ENCODE measurements around the gene CTNNA2. TPM values are rescaled to one million over a fixed set of nuclear protein-coding genes. Genes with fewer than 3 reads are reported as not detected.

Gene CTNNA2
- total RNA-seq, 6 donors from 2014 or later = not detected

GRCh38 chr2:79580175-79580574 is 67.3 kb downstream of the CTNNA2 start:
- no peaks in the 10 kb centered on the region for H3K9me3 ChIP-seq
- no peak for TF ChIP-seq POLR2A (IDR thresholded peaks at IDR 0.05)
- TF ChIP-seq CTCF (IDR thresholded peaks at IDR 0.05) = peak in 2 of 6 experiments; percentile 3 to 18
- H3K36me3 ChIP-seq = no peaks in the 10 kb centered on the region
- ATAC-seq (ENCODE audit: low FRiP score in 2 of 2) = no peak
- peak in 1 of 2 donors; percentile 49 for DNase-seq
- H3K4me1 ChIP-seq = no peaks in the 10 kb centered on the region
- H3K27me3 ChIP-seq = no peaks in the 10 kb centered on the region
- H3K4me3 ChIP-seq = no peak overlapping the region
- H3K27ac ChIP-seq = no peak overlapping the region
- WGBS, 2 donors = 60 to 83% methylated on average over 6 of the region's 6 CpGs

- Histone ChIP-seq H3K4me3 (no peak overlapping the region), H3K27me3 (no peaks in the 10 kb centered on the region), H3K9me3 (no peaks in the 10 kb centered on the region), H3K4me1 (no peaks in the 10 kb centered on the region), H3K27ac (no peak overlapping the region), H3K36me3 (no peaks in the 10 kb centered on the region)
- DNase-seq (no peak), ATAC-seq (ENCODE audit: low FRiP score in 2 of 2) (no peak)
- TF ChIP-seq CTCF (IDR thresholded peaks at IDR 0.05) (no peak), POLR2A (IDR thresholded peaks at IDR 0.05) (no peak), POLR2AphosphoS5 (IDR thresholded peaks at IDR 0.05) (no peak), EP300 (IDR thresholded peaks at IDR 0.05) (no peak)
- WGBS, 2 donors = 49 to 62% methylated on average over 11 of the region's 11 CpGs
These were observed 73.0 kb downstream of the CTNNA2 start for GRCh38 chr2:79585701-79586433.

- no peak for ATAC-seq (ENCODE audit: low FRiP score in 2 of 2)
- no peak for DNase-seq
- no peak for TF ChIP-seq POLR2AphosphoS5 (IDR thresholded peaks at IDR 0.05)
- no peak for TF ChIP-seq EP300 (IDR thresholded peaks at IDR 0.05)
- TF ChIP-seq CTCF (IDR thresholded peaks at IDR 0.05) = no peak
- TF ChIP-seq POLR2A (IDR thresholded peaks at IDR 0.05) = no peak
- Histone ChIP-seq H3K27me3 (no peaks in the 10 kb centered on the region), H3K27ac (no peak overlapping the region), H3K4me3 (no peak overlapping the region), H3K36me3 (no peaks in the 10 kb centered on the region), H3K9me3 (no peaks in the 10 kb centered on the region), H3K4me1 (no peaks in the 10 kb centered on the region)
- 56 to 64% methylated on average over 1 of the region's 1 CpG for WGBS, 2 donors
These were observed 78.4 kb downstream of the CTNNA2 start for GRCh38 chr2:79591281-79591680.

GRCh38 chr2:79593237-79593867 is 80.5 kb downstream of the CTNNA2 start:
- Histone ChIP-seq H3K27ac (no peak overlapping the region), H3K27me3 (no peaks in the 10 kb centered on the region), H3K36me3 (no peaks in the 10 kb centered on the region), H3K4me3 (no peak overlapping the region), H3K9me3 (no peaks in the 10 kb centered on the region), H3K4me1 (no peaks in the 10 kb centered on the region)
- WGBS, 2 donors = 75 to 83% methylated on average over 4 of the region's 4 CpGs
- DNase-seq (no peak), ATAC-seq (ENCODE audit: low FRiP score in 2 of 2) (no peak)
- TF ChIP-seq POLR2AphosphoS5 (IDR thresholded peaks at IDR 0.05) = no peak
- no peak for TF ChIP-seq EP300 (IDR thresholded peaks at IDR 0.05)
- no peak for TF ChIP-seq POLR2A (IDR thresholded peaks at IDR 0.05)

- TF ChIP-seq POLR2AphosphoS5 (IDR thresholded peaks at IDR 0.05) = no peak
- no peak for TF ChIP-seq POLR2A (IDR thresholded peaks at IDR 0.05)
- no peak for TF ChIP-seq CTCF (IDR thresholded peaks at IDR 0.05)
- no peak for TF ChIP-seq EP300 (IDR thresholded peaks at IDR 0.05)
- Histone ChIP-seq H3K9me3 (no peaks in the 10 kb centered on the region), H3K27me3 (no peaks in the 10 kb centered on the region), H3K27ac (no peak overlapping the region), H3K4me1 (no peaks in the 10 kb centered on the region), H3K36me3 (no peaks in the 10 kb centered on the region), H3K4me3 (no peak overlapping the region)
- WGBS, 2 donors = 51 to 68% methylated on average over 3 of the region's 3 CpGs
- DNase-seq (no peak), ATAC-seq (ENCODE audit: low FRiP score in 2 of 2) (no peak)
These were observed 83.6 kb downstream of the CTNNA2 start for GRCh38 chr2:79596403-79596802.
